Raji (cell line): ENCODE measurements around the gene WDR87.

ENCODE experiments used
- POLR2A ChIP-seq: IDR thresholded peaks from 2 replicates; pipeline ENCODE4 v1.6.1; 2011; ENCODE audit warnings: low read depth, low read length, control low read depth; ENCODE audit not compliant: insufficient read depth

The WDR87 gene

DNA sequence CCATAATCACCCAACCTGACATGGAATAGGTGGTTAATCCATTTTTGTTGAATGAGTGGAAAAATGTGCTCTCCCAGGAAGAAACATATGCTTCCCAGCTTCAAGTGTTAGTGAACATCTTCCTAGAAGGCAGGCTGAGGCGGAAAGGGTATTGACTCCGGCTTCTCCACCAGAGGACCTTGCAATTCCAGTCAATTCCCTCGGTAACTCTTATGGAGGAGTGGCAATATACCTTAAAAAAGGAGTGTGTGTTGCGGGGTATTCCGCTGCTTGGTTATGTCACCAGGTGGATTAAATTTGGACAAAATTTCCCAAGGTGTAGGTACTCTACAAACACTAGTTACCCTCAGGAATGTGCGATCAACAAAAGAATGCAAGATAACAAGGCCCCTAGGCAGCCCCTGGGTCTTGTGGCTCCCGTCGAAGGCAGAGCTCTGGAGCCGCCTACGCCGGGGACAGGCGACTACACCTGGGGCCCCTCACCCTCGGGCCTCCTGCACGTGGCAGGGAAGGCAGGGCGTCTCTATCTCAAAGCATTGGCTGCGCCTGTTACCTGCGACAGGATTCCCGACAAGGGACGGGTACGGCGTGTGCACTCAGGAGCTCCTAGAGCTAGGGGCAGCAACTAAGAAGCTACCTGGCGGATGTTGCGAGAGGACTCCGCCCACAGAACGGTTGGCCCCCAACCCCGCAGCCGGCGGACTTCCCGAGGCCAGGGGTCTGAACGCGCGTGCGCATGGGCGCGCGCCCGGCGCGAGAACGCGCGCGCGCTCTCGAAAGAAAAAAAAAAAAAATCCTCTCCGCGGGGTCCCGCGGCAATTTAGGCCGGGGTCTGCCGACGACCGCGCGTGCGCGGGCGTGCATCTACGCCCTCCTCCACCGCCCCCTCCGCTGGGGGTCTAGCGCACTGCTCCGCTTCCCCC is at the start of gene WDR87:
WDR87 (minus strand) TSS at position 649 of the 923 bp plus-strand sequence. CDS start 8,355 bp downstream, outside the sequence.
- peak; percentile 50 for TF ChIP-seq POLR2A

DNA sequence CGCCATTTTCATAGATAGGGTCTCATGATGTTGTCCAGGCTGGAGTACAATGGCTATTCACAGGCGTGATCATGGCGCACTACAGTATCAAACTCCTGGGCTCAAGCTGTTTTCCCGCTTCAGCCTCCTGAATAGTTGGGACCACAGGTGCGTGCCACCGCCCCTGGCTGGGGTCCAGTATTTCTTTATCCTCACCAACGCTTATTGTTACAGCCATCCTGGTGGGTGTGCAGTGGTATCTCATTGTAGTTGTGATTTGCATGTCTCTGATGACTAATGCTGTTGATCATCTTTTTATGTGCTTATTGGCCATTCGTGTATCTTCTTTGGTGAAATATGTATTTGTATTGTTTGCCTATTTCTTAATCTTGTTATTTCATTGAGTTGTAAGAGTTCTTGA is 49.6 kb upstream of the WDR87 start:
- no peak for TF ChIP-seq POLR2A

DNA sequence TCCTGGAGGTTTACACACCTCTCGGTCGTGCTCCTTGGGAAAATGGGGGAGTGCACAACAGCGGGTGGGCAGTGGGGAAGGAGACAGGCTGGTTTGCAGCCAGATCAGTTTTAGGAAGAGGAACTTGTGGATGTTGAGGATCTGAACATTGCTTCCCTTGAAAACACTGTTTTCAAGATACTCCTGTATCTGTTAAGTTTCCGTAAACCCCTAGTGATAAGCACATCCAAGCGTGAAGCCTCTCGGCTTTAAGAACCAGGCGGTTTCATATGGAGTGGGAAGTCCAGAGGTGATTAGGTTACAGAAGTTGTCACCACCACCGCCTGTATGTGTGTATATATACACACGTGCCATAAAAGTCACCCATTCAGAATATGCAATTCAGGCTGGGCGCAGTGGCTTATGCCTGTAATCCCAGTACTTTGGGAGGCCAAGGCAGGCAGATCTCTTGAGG is 48.1 kb upstream of the WDR87 start:
- no peak for TF ChIP-seq POLR2A

DNA sequence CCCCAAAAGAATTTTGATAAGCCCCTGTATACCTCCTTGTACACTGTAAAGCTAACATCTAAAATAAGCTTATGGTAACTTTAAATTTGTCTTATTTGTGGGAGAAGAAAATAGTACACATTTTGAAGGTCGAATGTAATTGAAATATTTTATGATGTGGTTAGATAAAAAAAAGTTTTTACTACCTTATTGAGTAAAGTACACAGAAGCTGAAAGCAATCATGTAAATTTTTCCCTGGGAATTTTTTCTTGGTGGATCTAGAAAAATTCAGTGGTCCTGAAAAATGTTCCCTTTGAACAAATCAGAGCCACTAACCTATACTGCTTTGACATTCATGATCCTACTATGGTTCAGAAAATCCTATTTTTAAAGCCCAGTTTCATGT is 47.5 kb upstream of the WDR87 start:
- TF ChIP-seq POLR2A: no peak

DNA sequence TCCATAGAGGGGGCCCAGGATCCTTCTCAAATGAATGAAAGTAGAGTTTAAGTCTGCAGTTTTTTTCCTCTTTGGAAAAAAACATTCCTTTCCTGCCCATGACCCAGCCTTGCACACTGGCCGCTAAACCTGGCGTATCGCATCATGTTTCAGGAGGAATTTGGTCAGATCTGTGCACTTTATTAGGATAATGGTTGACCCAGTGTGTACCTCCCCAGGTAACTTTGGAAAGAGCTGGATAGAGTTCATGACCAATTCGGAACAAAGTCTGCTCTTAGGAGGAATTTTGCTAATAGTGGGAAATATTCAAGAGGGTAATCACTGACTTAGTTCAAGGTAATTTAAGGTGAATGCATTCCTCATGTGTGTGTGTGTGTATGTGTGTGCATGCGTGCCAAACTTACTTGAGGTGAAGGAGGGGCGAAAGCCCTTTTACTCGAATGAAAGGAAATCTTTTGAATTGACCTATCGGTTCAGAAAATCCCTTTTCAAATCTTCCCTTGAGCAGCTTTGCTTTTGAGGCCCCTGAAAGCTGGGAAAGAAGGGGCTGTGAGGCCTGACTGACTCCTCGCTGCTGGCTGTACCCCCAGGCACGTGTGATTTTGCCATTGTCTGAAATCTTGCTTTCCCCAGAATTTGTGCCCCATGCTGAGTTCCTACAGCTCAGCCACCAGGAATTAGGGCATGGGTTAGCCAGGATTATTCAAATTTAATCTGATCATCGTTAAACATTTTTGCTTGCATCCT is 47.0 kb upstream of the WDR87 start:
- TF ChIP-seq POLR2A: no peak

DNA sequence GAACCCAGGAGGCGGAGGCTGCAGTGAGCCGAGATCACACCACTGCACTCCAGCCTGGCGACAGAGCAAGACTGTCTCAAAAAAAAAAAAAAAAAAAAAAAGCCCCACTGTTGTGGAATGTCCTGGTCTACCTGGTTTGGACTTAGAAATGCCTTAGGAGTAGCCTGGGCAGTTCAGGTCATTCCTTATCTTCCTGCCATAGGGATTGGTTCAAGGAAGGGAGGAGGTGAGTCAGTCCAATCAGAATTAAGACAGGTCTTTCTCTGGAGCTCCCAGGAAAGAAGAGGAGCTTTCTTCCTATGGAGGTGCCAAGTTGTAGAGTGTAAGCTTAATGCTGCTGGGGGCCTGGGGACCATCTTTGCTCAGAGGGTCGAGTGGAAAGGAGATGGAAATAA is 45.4 kb upstream of the WDR87 start:
- no peak for TF ChIP-seq POLR2A

DNA sequence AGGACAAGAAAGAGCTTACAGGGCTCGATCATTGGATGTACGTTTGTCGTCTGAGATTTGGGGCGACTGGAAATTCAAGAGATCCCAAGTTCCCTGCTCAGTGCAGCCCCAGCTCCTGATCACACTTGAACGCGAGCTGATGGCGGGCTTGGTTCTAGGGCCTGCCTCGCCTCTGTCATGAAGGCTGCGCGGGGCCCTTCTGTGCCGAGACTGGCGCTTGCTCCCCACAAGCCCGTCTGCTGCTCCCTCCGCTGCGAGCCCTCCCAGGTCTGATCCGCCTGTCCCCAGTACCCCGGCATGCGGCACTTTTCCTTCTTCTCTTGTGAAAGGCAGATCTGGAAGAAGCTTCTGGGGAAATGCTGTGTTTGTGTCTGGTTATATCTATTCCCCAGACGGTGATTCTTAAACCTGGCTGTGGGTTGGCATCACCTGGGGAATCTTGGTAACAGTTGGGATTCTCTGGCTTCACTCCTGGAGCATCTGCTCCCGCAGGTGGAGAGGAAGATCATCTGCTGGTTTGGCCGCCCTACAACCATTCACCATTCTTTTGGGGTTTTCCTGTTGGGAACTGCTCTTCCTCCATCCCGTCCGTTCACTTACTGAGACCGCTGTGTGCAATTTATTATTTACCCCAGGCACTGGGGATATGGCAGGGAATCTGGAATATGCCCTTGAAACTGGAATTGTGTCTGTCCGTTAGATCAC is 44.2 kb upstream of the WDR87 start:
- TF ChIP-seq POLR2A: no peak

DNA sequence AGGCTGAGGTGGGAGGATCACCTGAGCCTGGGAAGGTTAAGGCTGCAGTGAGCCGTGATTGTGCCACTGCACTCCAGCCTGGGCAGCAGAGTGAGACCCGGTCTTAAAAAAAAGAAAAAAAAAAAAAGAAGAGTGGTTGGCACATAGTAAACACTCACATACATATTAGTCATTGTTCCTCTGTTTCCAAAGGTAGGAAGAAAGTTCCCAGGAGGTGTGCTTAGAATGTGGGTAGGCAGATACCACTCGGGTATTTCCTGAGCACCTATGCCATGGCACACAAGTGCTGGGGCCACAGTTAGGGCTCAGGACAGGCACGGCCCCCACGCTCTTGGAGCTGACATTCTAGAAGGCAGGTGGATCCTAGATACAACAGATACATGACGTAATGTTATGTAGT is 42.0 kb upstream of the WDR87 start:
- no peak for TF ChIP-seq POLR2A

DNA sequence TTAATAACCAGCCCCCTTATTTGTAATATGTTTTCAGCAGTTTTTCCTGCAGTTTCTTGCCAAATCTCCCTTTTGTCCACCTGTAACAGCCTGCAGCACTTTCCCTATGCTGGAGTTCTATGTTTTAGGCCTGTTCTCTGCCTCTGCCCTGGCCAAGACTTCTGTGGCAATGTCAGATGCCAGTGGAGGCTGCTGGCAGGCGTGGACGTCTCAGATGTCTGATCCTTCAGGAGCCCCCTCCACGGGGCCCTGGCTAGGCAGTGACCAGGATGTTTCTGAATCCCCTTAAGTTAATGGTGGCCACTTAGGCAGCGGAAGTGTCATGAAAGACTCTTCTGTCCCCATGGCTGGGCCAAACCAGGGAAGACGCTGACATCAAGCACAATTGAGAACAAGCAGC is 41.4 kb upstream of the WDR87 start:
- TF ChIP-seq POLR2A: no peak

DNA sequence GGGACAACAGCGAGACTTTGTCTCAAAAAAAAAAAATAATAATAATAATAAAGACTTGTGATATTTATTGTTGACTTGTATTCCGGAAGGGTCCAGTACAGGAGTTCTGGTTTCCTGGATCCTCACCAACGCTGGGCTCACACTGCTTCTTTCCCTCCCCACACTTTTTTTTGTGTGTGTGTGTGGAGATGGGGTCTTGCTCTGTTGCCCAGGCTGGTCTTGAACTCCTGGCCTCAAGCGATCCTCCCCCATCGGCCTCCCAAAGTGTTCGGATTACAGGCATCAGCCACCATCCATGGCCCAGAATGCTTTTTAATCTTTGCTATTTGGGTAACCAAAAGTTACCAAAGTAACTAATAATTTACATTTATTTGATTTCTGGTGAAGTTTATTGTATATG is 39.7 kb upstream of the WDR87 start:
- no peak for TF ChIP-seq POLR2A

DNA sequence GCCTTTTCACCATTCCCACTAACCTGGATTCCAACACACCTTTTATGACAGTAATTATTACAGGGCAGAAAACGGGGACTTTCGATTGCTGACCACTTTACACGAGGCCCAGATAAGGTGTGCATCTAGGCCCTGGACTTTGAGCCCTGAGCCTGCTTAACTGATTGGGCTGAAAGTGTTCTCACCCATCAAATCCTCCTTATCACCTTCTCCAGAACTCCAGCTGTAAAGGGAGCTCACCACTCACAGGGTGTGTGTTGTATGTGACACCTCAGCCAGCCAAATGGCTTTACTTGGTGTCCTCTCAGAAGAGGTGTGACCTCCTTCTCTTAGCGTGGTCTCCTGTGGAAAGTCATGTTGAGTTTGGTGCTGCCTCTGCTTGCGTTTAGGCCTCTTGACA is 37.1 kb upstream of the WDR87 start:
- no peak for TF ChIP-seq POLR2A

DNA sequence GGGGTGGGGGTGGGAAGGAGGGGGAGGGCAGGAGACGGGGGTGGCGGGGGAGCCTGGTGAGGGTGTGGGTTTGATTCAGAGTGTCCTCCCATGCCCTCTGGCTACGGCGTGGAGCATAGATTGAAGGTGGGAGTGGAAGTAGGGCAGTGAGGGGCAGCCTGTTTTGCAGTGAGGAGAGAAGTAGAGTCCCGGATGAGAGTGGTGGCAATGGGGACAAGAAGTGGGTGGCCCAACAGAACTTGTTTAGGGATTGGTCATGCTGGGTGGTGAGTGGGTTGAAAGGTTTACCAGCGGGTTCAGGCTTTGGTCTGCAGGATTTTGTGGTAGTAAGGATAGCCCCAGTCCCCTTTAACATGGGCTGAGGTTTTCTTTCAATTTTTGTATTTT is 36.1 kb upstream of the WDR87 start:
- no peak for TF ChIP-seq POLR2A

DNA sequence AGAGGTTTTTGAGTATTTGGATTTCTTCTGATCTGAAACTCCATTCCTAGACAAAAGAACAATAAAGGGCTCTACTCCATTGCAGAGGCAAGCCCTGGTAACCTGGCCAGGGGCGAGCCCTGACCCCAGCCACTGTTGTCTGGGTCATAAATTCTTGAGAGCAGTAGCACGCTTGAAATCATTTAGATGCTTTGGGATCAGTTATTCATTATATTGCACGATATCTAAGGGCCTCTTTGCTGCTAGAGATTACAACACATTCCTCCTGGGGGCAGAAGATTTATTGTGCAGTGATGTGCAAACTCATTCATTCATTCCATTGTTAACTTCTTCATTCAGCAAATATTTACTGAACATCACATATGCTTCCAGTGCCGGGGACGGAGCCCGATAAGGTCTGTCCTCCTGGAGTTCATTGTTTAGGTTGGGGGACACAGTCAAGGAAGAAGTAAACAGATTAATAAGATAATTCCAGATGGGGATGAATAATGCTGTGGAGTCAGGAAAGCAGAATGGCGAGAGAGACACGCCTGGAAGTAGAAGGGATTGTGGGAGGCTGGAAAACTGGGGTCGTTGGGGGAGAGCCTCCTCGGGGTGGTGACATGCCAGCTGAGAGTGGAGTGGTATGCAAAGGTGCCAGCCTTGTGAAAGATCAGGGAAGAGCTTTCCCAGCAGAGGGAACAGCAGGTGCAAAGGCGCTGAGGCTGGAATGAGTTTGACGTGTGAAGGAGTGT is 35.6 kb upstream of the WDR87 start:
- TF ChIP-seq POLR2A: no peak

DNA sequence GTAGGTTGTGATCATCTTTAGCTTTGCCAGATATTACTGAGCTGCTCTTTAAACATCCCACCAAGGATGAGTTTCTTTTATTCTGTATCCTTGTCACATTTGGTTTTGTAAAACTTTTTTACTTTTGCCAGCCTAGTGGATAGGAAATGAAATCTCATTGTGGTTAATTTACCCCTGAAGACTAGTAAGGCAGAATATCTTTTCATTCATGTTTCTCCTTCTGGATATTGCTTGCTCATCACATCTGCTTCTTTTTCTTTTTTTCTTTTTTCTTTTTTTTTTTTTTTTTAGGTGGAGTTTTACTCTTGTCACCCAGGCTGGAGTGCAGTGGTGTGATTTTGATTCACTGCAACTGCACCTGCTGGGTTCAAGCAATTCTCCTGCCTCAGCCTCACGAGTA is 32.0 kb upstream of the WDR87 start:
- TF ChIP-seq POLR2A: no peak

DNA sequence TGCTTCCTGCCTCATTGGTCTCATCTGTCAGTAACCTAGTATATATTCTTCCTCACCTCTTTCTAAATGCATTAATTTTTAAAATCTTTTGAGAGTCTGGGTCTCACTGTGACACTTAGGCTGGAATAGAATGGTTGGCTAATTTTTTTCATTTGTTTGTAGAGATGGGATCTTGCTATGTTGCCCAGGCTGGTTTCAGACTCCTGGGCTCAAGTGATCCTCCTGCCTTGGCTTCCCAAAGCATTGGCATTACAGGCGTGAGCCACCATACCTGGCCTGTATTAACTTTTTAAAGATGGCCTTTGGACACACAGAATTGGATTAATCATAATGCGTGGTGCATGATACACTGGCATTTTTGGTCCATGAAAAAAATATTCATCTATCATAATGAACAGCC is 30.5 kb upstream of the WDR87 start:
- TF ChIP-seq POLR2A: no peak

DNA sequence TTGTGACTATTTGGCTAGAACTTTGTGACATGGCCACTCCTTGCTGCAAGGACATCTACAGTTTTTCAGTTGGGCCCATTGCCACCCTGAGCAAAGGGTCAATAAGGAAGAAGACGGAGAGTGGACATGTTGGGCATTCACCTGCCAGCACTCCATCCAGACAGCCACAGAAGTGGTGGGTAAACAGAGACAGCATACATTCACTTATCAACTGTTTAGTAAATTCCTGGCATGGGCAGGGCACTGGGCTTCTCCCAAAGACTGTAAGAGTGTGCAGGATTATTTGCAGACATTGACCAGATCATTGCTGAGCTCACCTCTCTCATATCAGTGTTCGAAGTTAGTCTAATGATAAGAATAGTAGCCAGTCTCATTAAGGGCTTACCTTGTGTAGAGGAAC is 29.8 kb upstream of the WDR87 start:
- TF ChIP-seq POLR2A: no peak

DNA sequence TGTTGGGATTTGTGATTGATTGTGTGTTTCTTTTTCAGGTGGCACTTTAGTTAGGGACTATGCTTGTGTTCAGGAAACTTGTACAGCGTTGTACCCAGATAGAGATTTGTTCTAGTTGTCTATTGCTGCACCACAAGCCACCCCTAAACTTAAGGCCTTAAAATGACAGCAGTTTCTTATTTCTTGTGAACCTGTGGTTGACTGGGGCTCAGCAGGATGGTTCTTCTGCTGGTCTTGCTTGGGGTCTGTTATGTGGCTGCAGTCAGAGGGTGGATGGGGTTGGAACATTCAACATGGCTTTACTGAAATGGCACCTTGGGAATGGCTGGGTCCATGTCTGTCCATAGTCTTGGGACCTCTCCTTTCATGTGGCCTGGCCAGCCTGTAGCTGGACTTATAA is 28.9 kb upstream of the WDR87 start:
- no peak for TF ChIP-seq POLR2A
